Fibroblast of lung (primary cell): Measurements from ENCODE around the gene ANKAR. TPM values are rescaled to one million over a fixed set of nuclear protein-coding genes. Genes with fewer than 3 reads are reported as not detected.

ENCODE experiments used
- DNase-seq, 2 donors: peaks; one replicate each; pipeline versions ENCODE4 v3.0.0 to v3.0.0-alpha.2; 2010; ENCODE audit warnings: low read depth in 2 of 2
- H2AFZ ChIP-seq: 2 replicates; pipeline ENCODE4 v1.5.1; 2012; ENCODE audit warnings: low read length, control low read depth, inconsistent platforms
- H3K27ac ChIP-seq: 2 replicates; pipeline ENCODE4 v1.5.1; 2011; ENCODE audit warnings: low read length, control low read depth; ENCODE audit not compliant: insufficient read depth
- H3K27me3 ChIP-seq: 2 replicates; pipeline ENCODE4 v1.5.1; 2011; ENCODE audit warnings: mild to moderate bottlenecking, low read length; ENCODE audit not compliant: control insufficient read depth, insufficient read depth
- H3K36me3 ChIP-seq: 2 replicates; pipeline ENCODE4 v1.5.1; 2011; ENCODE audit warnings: low read length; ENCODE audit not compliant: control insufficient read depth, insufficient read depth
- H3K4me1 ChIP-seq: 2 replicates; pipeline ENCODE4 v1.5.1; 2011; ENCODE audit warnings: low read length; ENCODE audit not compliant: control insufficient read depth, insufficient read depth; ENCODE audit errors: extremely low read depth
- H3K4me2 ChIP-seq: 2 replicates; pipeline ENCODE4 v1.5.1; 2011; ENCODE audit warnings: low read length, control low read depth; ENCODE audit not compliant: insufficient read depth; ENCODE audit errors: extremely low read depth
- H3K4me3 ChIP-seq, 4 experiments: fragments of 200-600 bp in 1 of 4; sonication (generic) in 1 of 4; replicated peaks in 1 of 4; 2 replicates each; pipeline ENCODE4 v1.5.1; 2011 to 2016; ENCODE audit warnings: low read length in 4 of 4, low read depth in 3 of 4, mild to moderate bottlenecking in 3 of 4, control low read depth in 2 of 4, inconsistent platforms in 1 of 4, mixed read lengths in 1 of 4; ENCODE audit not compliant: insufficient read depth in 1 of 4; ENCODE audit errors: control extremely low read depth in 1 of 4
- H3K79me2 ChIP-seq: 2 replicates; pipeline ENCODE4 v1.5.1; 2012; ENCODE audit warnings: mild to moderate bottlenecking, low read length, inconsistent platforms; ENCODE audit not compliant: control insufficient read depth, insufficient read depth
- H3K9ac ChIP-seq: 2 replicates; pipeline ENCODE4 v1.5.1; 2011; ENCODE audit warnings: mild to moderate bottlenecking, low read length, control low read depth; ENCODE audit not compliant: insufficient read depth
- H3K9me3 ChIP-seq: 2 replicates; pipeline ENCODE4 v1.5.1; 2012; ENCODE audit warnings: low read depth, low read length; ENCODE audit not compliant: control insufficient read depth, insufficient read depth
- H4K20me1 ChIP-seq: 2 replicates; pipeline ENCODE4 v1.5.1; 2011; ENCODE audit warnings: low read length; ENCODE audit not compliant: control insufficient read depth, insufficient read depth; ENCODE audit errors: extremely low read depth
- EZH2 ChIP-seq: IDR thresholded peaks from 2 replicates; pipeline ENCODE4 v1.5.1; 2012; ENCODE audit warnings: low read length, control low read depth, mild to moderate bottlenecking; ENCODE audit errors: missing control alignments
- polyA plus RNA-seq, 2 donors: library from polyadenylated mRNA; depleted of rRNA in 1 of 2; stranded (reverse) in 1 of 2; unstranded in 1 of 2; fragments of >200 nt; gene quantifications; 2 replicates each; pipeline ENCODE4 v1.2.1, GENCODE V29; 2011 to 2012; ENCODE audit warnings: missing spikeins in 1 of 2
- total RNA-seq: library from RNA; depleted of rRNA; stranded (reverse); fragments of >200 nt; gene quantifications from 2 replicates; pipeline ENCODE4 v1.2.1, GENCODE V29; 2014
- TF ChIP-seq, protein P1 (sequence below), 2 donors: IDR thresholded peaks in 1 of 2; conservative IDR thresholded peaks in 1 of 2; 1 replicate in 1 of 2; 2 replicates in 1 of 2; pipeline ENCODE4 v1.5.1; 2011 to 2012; ENCODE audit warnings: low read length in 2 of 2, control low read depth in 1 of 2, inconsistent platforms in 1 of 2, low read depth in 1 of 2, mild to moderate bottlenecking in 1 of 2

The ANKAR gene
- total and polyA plus RNA-seq, 2 donors (not counting 1 experiment from before 2014, with no cell fraction given) = 2.1 to 11.7 TPM

DNA sequence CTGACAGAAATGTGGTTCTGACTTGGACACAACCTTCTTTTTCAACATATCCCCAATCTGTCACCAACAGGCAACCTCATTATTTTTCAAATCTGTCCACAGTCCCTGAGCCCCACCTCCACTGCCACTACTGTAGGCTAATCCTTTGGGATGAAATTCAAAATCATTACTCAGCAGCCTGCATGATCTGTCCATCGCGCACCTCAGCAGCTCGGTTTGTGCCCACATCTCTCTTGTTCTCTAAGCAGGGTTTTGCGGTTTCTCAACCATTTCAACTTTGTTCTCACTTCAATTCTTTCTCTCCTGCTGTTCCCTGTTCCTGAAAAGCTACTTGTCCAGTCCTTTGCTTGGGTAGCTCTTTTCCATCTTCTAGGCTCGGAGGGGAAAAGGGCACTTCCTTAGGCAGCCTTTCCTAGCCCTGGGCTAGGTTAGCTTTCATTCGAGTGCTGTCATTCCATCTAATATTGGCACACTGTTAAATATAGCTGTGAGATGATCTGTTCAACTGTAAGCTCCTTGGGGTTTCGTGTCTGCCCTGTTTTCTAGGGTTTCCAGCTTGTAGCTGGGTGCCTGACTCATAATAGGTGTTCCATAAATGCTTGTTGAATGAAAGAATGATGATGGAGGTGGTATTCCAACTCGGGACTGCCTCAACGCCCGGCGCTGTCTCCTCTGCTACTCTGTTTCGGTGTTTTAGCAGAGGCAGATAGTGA, 653 bp upstream of the ANKAR start:
- H3K9me3 ChIP-seq = no peaks in the 10 kb centered on the region
- peak overlapping the region; percentile 94 for H2AFZ ChIP-seq
- peak overlapping the region; percentile 43 for H3K9ac ChIP-seq
- H3K27me3 ChIP-seq = no peaks in the 10 kb centered on the region
- no peaks in the 10 kb centered on the region for H4K20me1 ChIP-seq
- no peak for TF ChIP-seq EZH2
- TF ChIP-seq, protein P1, sequence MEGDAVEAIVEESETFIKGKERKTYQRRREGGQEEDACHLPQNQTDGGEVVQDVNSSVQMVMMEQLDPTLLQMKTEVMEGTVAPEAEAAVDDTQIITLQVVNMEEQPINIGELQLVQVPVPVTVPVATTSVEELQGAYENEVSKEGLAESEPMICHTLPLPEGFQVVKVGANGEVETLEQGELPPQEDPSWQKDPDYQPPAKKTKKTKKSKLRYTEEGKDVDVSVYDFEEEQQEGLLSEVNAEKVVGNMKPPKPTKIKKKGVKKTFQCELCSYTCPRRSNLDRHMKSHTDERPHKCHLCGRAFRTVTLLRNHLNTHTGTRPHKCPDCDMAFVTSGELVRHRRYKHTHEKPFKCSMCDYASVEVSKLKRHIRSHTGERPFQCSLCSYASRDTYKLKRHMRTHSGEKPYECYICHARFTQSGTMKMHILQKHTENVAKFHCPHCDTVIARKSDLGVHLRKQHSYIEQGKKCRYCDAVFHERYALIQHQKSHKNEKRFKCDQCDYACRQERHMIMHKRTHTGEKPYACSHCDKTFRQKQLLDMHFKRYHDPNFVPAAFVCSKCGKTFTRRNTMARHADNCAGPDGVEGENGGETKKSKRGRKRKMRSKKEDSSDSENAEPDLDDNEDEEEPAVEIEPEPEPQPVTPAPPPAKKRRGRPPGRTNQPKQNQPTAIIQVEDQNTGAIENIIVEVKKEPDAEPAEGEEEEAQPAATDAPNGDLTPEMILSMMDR (conservative IDR thresholded peaks at IDR 0.05 in 1 of 2, IDR thresholded peaks at IDR 0.05 in 1 of 2; ENCODE audit: low read depth in 1 of 2, low read length in 2 of 2) = no peak
- H3K79me2 ChIP-seq = no peaks in the 10 kb centered on the region
- DNase-seq = peak in 1 of 2 donors; percentile 20
- peak overlapping the region; percentile 55 for H3K4me2 ChIP-seq
- peaks cover 3% of the 10 kb centered on the region for H3K36me3 ChIP-seq
- peak overlapping the region; percentile 36 to 88 (median 40) for H3K4me3 ChIP-seq
- peaks cover 5% of the 10 kb centered on the region for H3K4me1 ChIP-seq
- peak overlapping the region; percentile 65 for H3K27ac ChIP-seq

DNA sequence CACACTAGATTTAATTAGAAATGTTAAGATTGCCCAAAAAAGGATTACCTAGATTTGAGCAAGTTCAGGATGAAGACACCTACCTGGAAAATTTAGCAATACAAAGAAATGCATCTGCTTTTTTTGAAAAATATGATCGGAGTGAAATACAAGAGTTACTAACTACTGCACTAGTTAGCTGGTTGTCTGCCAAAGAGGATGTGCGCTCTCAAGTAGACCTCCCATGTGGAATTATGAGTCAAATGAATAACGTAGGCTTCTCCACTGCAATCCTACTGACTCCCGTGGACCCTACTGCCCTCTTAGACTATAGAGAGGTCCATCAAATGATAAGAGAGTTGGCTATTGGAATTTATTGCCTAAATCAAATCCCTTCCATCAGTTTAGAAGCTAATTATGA, 2.0 kb downstream of the ANKAR start:
- Histone ChIP-seq H2AFZ (no peak overlapping the region), H3K4me2 (peak overlapping the region; percentile 18), H3K9ac (no peak overlapping the region), H4K20me1 (no peaks in the 10 kb centered on the region), H3K36me3 (no peaks in the 10 kb centered on the region), H3K79me2 (no peaks in the 10 kb centered on the region), H3K27me3 (no peaks in the 10 kb centered on the region), H3K4me3 (no peak overlapping the region), H3K9me3 (no peaks in the 10 kb centered on the region), H3K27ac (no peak overlapping the region), H3K4me1 (peaks cover 5% of the 10 kb centered on the region)
- DNase-seq = peak; percentile 55 to 70
- TF ChIP-seq, protein P1 (conservative IDR thresholded peaks at IDR 0.05 in 1 of 2, IDR thresholded peaks at IDR 0.05 in 1 of 2; ENCODE audit: low read depth in 1 of 2, low read length in 2 of 2) = no peak
- TF ChIP-seq EZH2 = no peak

DNA sequence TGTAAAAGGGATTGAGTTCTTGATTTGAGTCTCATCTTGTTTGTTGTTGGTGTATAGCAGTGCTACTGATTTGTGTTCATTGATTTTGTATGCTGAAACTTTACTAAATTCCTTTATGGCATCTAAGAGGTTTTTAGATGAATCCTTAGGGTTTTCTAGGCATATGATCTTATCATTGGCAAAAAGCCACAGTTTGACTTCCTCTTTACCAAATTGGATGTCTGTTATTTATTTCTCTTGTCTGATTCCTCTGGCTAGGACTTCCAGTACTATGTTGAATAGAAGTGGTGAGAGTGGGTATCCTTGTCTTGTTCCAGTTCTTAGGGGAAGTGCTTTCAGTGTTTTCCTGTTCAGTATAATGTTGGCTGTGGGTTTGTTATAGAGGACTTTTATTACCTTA, 4.8 kb downstream of the ANKAR start:
- no peak for DNase-seq
- no peak overlapping the region for H3K27ac ChIP-seq
- H3K36me3 ChIP-seq = no peaks in the 10 kb centered on the region
- H3K4me1 ChIP-seq = no peaks in the 10 kb centered on the region
- H4K20me1 ChIP-seq = no peaks in the 10 kb centered on the region
- no peaks in the 10 kb centered on the region for H3K9me3 ChIP-seq
- TF ChIP-seq EZH2 = no peak
- TF ChIP-seq, protein P1 (conservative IDR thresholded peaks at IDR 0.05 in 1 of 2, IDR thresholded peaks at IDR 0.05 in 1 of 2; ENCODE audit: low read depth in 1 of 2, low read length in 2 of 2) = no peak
- no peaks in the 10 kb centered on the region for H3K27me3 ChIP-seq
- H3K9ac ChIP-seq = no peak overlapping the region
- H3K4me3 ChIP-seq = no peak overlapping the region
- no peak overlapping the region for H3K4me2 ChIP-seq
- no peaks in the 10 kb centered on the region for H3K79me2 ChIP-seq
- H2AFZ ChIP-seq = no peak overlapping the region
